OCI-LY7 (cell line): Measurements from ENCODE around the gene RTKN.

Experiments
- CTCF ChIP-seq: fragments of 200-600 bp; sonication (generic); conservative IDR thresholded peaks from 2 replicates; pipeline ENCODE4 v1.5.1; 2014; ENCODE audit warnings: mild to moderate bottlenecking, antibody characterized with exemption, low read length, moderate library complexity, mixed read lengths
- EZH2phosphoT487 ChIP-seq: fragments of 200-600 bp; sonication (generic); IDR thresholded peaks from 2 replicates; pipeline ENCODE4 v1.6.1; 2018; ENCODE audit warnings: low read depth, borderline replicate concordance, mild to moderate bottlenecking, mixed run types, antibody characterized with exemption, low read length, moderate library complexity, mixed read lengths

GRCh38 chr2:74457549-74458131 lies 15.9 kb upstream of the RTKN start:
- TF ChIP-seq CTCF (no peak), EZH2phosphoT487 (no peak)
